GM12878 (cell line): Measurements from ENCODE around the gene NT5C3B.

Experiments
- ASH2L ChIP-seq: fragments of 300-600, 200-600 bp; sonication (generic); IDR thresholded peaks from 2 replicates; pipeline ENCODE4 v1.6.1; 2017; ENCODE audit warnings: low read depth, mild to moderate bottlenecking, borderline replicate concordance
- CTCF ChIP-seq, 3 experiments: IDR thresholded peaks in 2 of 3; conservative IDR thresholded peaks in 1 of 3; 2 replicates each; pipeline ENCODE4 v1.5.1; 2011; ENCODE audit warnings: low read depth in 3 of 3, low read length in 3 of 3, mild to moderate bottlenecking in 3 of 3, control low read depth in 2 of 3, moderate library complexity in 2 of 3, inconsistent platforms in 1 of 3, mixed read lengths in 1 of 3; ENCODE audit not compliant: control insufficient read depth in 2 of 3, insufficient read depth in 1 of 3; ENCODE audit errors: extremely low read depth in 1 of 3
- EP300 ChIP-seq, 2 experiments: fragments of 150-350 bp in 1 of 2; IDR thresholded peaks; 2 replicates each; pipeline ENCODE4 v1.6.1; 2011 to 2012; ENCODE audit warnings: low read depth in 2 of 2, low read length in 2 of 2, borderline replicate concordance in 1 of 2, improper control_type of control experiment in 1 of 2, inconsistent platforms in 1 of 2; ENCODE audit not compliant: control insufficient read depth in 1 of 2
- EZH2 ChIP-seq: IDR thresholded peaks from 2 replicates; pipeline ENCODE4 v1.6.1; 2012; ENCODE audit warnings: low read depth, mild to moderate bottlenecking, control low read depth, inconsistent platforms, low read length, borderline replicate concordance; ENCODE audit not compliant: control insufficient read depth
- GABPA ChIP-seq: IDR thresholded peaks from 2 replicates; pipeline ENCODE4 v1.6.1; 2014; ENCODE audit warnings: antibody characterized with exemption, low read depth, mild to moderate bottlenecking, inconsistent platforms
- NFXL1 ChIP-seq: fragments of 450-650 bp; IDR thresholded peaks from 2 replicates; pipeline ENCODE4 v1.6.1; 2017; ENCODE audit warnings: antibody characterized with exemption, mild to moderate bottlenecking, borderline replicate concordance
- NKRF ChIP-seq: fragments of 450-650 bp; conservative IDR thresholded peaks from 2 replicates; pipeline ENCODE4 v1.6.1; 2017; ENCODE audit warnings: mild to moderate bottlenecking, moderate library complexity
- POLR2A ChIP-seq: IDR thresholded peaks from 2 replicates; pipeline ENCODE4 v1.6.1; 2011; ENCODE audit warnings: low read depth, mild to moderate bottlenecking, low read length
- REST ChIP-seq: IDR thresholded peaks from 2 replicates; pipeline ENCODE4 v1.6.1; 2012; ENCODE audit warnings: mild to moderate bottlenecking, low read depth, low read length
- SMC3 ChIP-seq: IDR thresholded peaks from 2 replicates; pipeline ENCODE4 v1.6.1; 2011; ENCODE audit warnings: low read length, improper control_type of control experiment, borderline replicate concordance
- STAT3 ChIP-seq: IDR thresholded peaks from 2 replicates; pipeline ENCODE4 v1.6.1; 2011; ENCODE audit warnings: low read depth, low read length, improper control_type of control experiment
- TAF1 ChIP-seq: IDR thresholded peaks from 2 replicates; pipeline ENCODE4 v1.6.1; 2011; ENCODE audit warnings: mild to moderate bottlenecking, low read depth, low read length, borderline replicate concordance
- ZBTB33 ChIP-seq: fragments of 450-650 bp; IDR thresholded peaks from 2 replicates; pipeline ENCODE4 v1.6.1; 2017; ENCODE audit warnings: mild to moderate bottlenecking

GRCh38 chr17:41870097-41870496, 34.1 kb upstream of the NT5C3B start:
- TF ChIP-seq POLR2A (no peak), CTCF (IDR thresholded peaks at IDR 0.05 in 2 of 3, conservative IDR thresholded peaks at IDR 0.05 in 1 of 3; ENCODE audit: control insufficient read depth in 2 of 3, extremely low read depth in 1 of 3, insufficient read depth in 1 of 3, low read depth in 3 of 3, low read length in 3 of 3) (no peak), TAF1 (no peak), EP300 (IDR thresholded peaks at IDR 0.05; ENCODE audit: borderline replicate concordance in 1 of 2, control insufficient read depth in 1 of 2, low read depth in 2 of 2, low read length in 2 of 2) (no peak), NFXL1 (no peak), GABPA (no peak), ASH2L (no peak), EZH2 (no peak), SMC3 (no peak), NKRF (no peak), REST (no peak), ZBTB33 (no peak), STAT3 (no peak)
